K562 (cell line): ENCODE measurements around the gene USP43. TPM values are rescaled to one million over a fixed set of nuclear protein-coding genes. Genes with fewer than 3 reads are reported as not detected.

Source experiments
- ATAC-seq: fragments of 200-7000 bp; cut with Tn5 transposase; 3 replicates; pipeline ENCODE4 v1.9.1; 2020; ENCODE audit warnings: moderate library complexity
- BruUV-seq: library from RNA; stranded (reverse); fragments of 400-500 nt; replicated peaks from 2 replicates; lab custom pipeline; 2021; lab: Mats Ljungman, UMichigan
- CTCF ChIA-PET: fragments of 300-600 bp; formaldehyde crosslinking; extraction: SDS; loops from one replicate; lab custom pipeline; 2021; ENCODE audit warnings: low intra/inter-chr PET ratio; lab: Yijun Ruan, JAX
- POLR2A ChIA-PET: fragments of 300-600, 350-650 bp; sonication (Branson Sonifier 250); formaldehyde crosslinking; extraction: SDS; loops from one replicate; lab custom pipeline; 2021; ENCODE audit warnings: antibody characterized with exemption, inconsistent platforms; lab: Yijun Ruan, JAX
- DNase-seq, 4 experiments: peaks; one replicate each; pipeline versions ENCODE4 v3.0.0 to v3.0.0-alpha.2; 2011 to 2018; ENCODE audit warnings: low spot score in 3 of 4, mixed read lengths in 3 of 4; ENCODE audit errors: extremely low read depth in 1 of 4
- FAIRE-seq: peaks from 2 replicates; lab custom pipeline; 2011; peaks lifted over from hg19 to GRCh38; lab: Jason Lieb, UNC
- H2AFZ ChIP-seq: 2 replicates; pipeline ENCODE4 v1.6.0; 2011; ENCODE audit warnings: low read depth, low read length, control low read depth, inconsistent platforms
- H3K27ac ChIP-seq: fragments of 200-600 bp; 3 replicates; pipeline ENCODE4 v1.8.0; 2011; ENCODE audit warnings: low read depth, mild to moderate bottlenecking, control low read depth, inconsistent platforms, low read length, moderate library complexity, mixed read lengths; ENCODE audit errors: extremely low read depth
- H3K27me3 ChIP-seq, 2 experiments: fragments of 300-600 bp in 1 of 2; 2 replicates in 1 of 2; 3 replicates in 1 of 2; pipeline versions ENCODE4 v1.6.0 to v1.8.0; 2011; ENCODE audit warnings: inconsistent platforms in 2 of 2, low read length in 2 of 2, mild to moderate bottlenecking in 1 of 2, mixed read lengths in 1 of 2, moderate library complexity in 1 of 2; ENCODE audit not compliant: control insufficient read depth in 2 of 2, insufficient read depth in 2 of 2
- H3K36me3 ChIP-seq: fragments of 300-600 bp; 3 replicates; pipeline ENCODE4 v1.8.0; 2011; ENCODE audit warnings: mild to moderate bottlenecking, low read length, inconsistent platforms; ENCODE audit not compliant: control insufficient read depth, insufficient read depth
- H3K4me1 ChIP-seq, 2 experiments: fragments of 200-600 bp in 1 of 2; replicated peaks in 1 of 2; 2 replicates in 1 of 2; 3 replicates in 1 of 2; pipeline versions ENCODE4 v1.5.1 to v1.8.0; 2011; ENCODE audit warnings: inconsistent platforms in 2 of 2, low read length in 2 of 2, mild to moderate bottlenecking in 1 of 2, mixed read lengths in 1 of 2, moderate library complexity in 1 of 2; ENCODE audit not compliant: control insufficient read depth in 2 of 2, insufficient read depth in 2 of 2
- H3K4me2 ChIP-seq: 2 replicates; pipeline ENCODE4 v1.6.1; 2011; ENCODE audit warnings: low read length, control low read depth, inconsistent platforms, mixed read lengths; ENCODE audit not compliant: insufficient read depth
- H3K4me3 ChIP-seq: fragments of 200-600 bp; sonication (generic), shearing (Covaris generic); 2 replicates; pipeline ENCODE4 v1.5.1; 2016; ENCODE audit warnings: control low read depth, inconsistent platforms
- H3K79me2 ChIP-seq: fragments of 200-600 bp; 3 replicates; pipeline ENCODE4 v1.8.0; 2011; ENCODE audit warnings: low read length, inconsistent platforms; ENCODE audit not compliant: control insufficient read depth, insufficient read depth
- H3K9ac ChIP-seq, 2 experiments: 2 replicates each; pipeline versions ENCODE4 v1.6.0 to v1.6.1; 2011; ENCODE audit warnings: low read depth in 2 of 2, low read length in 2 of 2, control low read depth in 1 of 2, inconsistent platforms in 1 of 2, mild to moderate bottlenecking in 1 of 2, mixed read lengths in 1 of 2; ENCODE audit not compliant: insufficient read depth in 1 of 2
- H3K9me1 ChIP-seq: one replicate; pipeline ENCODE4 v1.6.0; 2011; ENCODE audit warnings: inconsistent platforms, mild to moderate bottlenecking, low read length, moderate library complexity; ENCODE audit not compliant: control insufficient read depth, insufficient read depth
- H3K9me3 ChIP-seq: replicated peaks from 2 replicates; pipeline ENCODE4 v1.5.1; 2011; ENCODE audit warnings: low read depth, low read length, inconsistent platforms; ENCODE audit not compliant: control insufficient read depth, insufficient read depth
- H4K20me1 ChIP-seq: replicated peaks from 2 replicates; pipeline ENCODE4 v1.6.1; 2011; ENCODE audit warnings: low read length, inconsistent platforms, mixed read lengths; ENCODE audit not compliant: control insufficient read depth, insufficient read depth
- CUX1 ChIP-seq: fragments of 200-800 bp; sonication (Bioruptor generic); IDR thresholded peaks from 2 replicates; pipeline ENCODE4 v1.6.1; 2016; ENCODE audit warnings: missing genetic modification characterization, missing compliant biosample characterization
- FOS ChIP-seq: IDR thresholded peaks from 3 replicates; pipeline ENCODE4 v1.6.1; 2011; ENCODE audit not compliant: insufficient read length; ENCODE audit errors: extremely low read depth
- NFRKB ChIP-seq: fragments of 450-650 bp; IDR thresholded peaks from 2 replicates; pipeline ENCODE4 v1.6.1; 2016; ENCODE audit warnings: low read depth
- ZNF274 ChIP-seq: IDR thresholded peaks from 2 replicates; pipeline ENCODE4 v1.6.1; 2011; ENCODE audit warnings: low read depth, mild to moderate bottlenecking, low read length, moderate library complexity, borderline replicate concordance
- WGBS: fragments of 100-300 bp; shearing (Covaris generic); methylation state at CpG from one replicate; pipeline ENCODE4 v1.1.6; 2016; ENCODE audit warnings: low coverage, mixed read lengths; ENCODE audit not compliant: insufficient coverage; ENCODE audit errors: missing lambda C conversion rate; 5-methylcytosine and 5-hydroxymethylcytosine counted together
- in situ Hi-C: fragments of 300-500 bp; cut with MboI; formaldehyde crosslinking; loops from 4 replicates; pipeline ENCODE4 v1.15.0; 2018; ENCODE audit warnings: inconsistent platforms, mixed read lengths
- intact Hi-C: fragments of 100-400 bp; cut with micrococcal nuclease; formaldehyde crosslinking; loops from 2 replicates; pipeline ENCODE4 v1.14.2; 2022
- polyA plus RNA-seq, 8 experiments: library from polyadenylated mRNA; depleted of rRNA in 4 of 8; stranded (reverse) in 5 of 8; unstranded in 3 of 8; fragments of >200 nt; fragmentation: Nextera tagmentation in 2 of 8; fragmentation: Illumina TruSeq in 1 of 8; extraction: Ambion mirVana in 2 of 8; extraction: Trizol in 1 of 8; gene quantifications; 2 replicates each; pipeline versions ENCODE4 v1.2.1 to v1.2.3, GENCODE V29; 2011 to 2014; ENCODE audit warnings: inconsistent platforms in 1 of 8, missing spikeins in 1 of 8
- total RNA-seq, 7 experiments: library from RNA; depleted of rRNA in 6 of 7; stranded (reverse); fragments of >200 nt in 6 of 7; fragmentation: Illumina TruSeq in 2 of 7; extraction: Trizol in 2 of 7; gene quantifications; 2 replicates each; pipeline versions ENCODE4 v1.2.1 to v1.2.3, GENCODE V29; 2011 to 2021; ENCODE audit warnings: low replicate concordance in 1 of 7

Gene USP43
- total and polyA plus RNA-seq, 9 of the 15 experiments (the other 6 are each of a cell fraction or from before 2014, with no cell fraction given): 0.01 to 0.18 (median 0.06) TPM; not detected in 1

- TF ChIP-seq CUX1 (CRISPR knock-in tag) (no peak), FOS (no peak)
Observed at GRCh38 chr17:9677411-9677810, 32.1 kb downstream of the USP43 start (continued).

- TF ChIP-seq NFRKB (no peak), ZNF274 (no peak)
- in situ Hi-C loops (no loop called here), intact Hi-C loops (no loop called here)
- DNase-seq (no peak), FAIRE-seq (no peak), ATAC-seq (no peak)
- H3K4me2 ChIP-seq: no peak overlapping the region
- no peaks in the 10 kb centered on the region for H4K20me1 ChIP-seq
- no peak overlapping the region for H3K9ac ChIP-seq
- H3K79me2 ChIP-seq: no peaks in the 10 kb centered on the region
- no TSS peak for BruUV-seq
- no peaks in the 10 kb centered on the region for H3K4me1 ChIP-seq
- 0% methylated on average over 3 of the region's 4 CpGs for WGBS
- no peak overlapping the region for H2AFZ ChIP-seq
- ChIA-PET CTCF (no interaction called here), POLR2A (interaction anchor here (0.9 kb wide), 1 partner anchor 385 kb away, joined by 3 read pairs; no protein-coding TSS in a partner anchor)
- H3K9me3 ChIP-seq: no peaks in the 10 kb centered on the region
- no peaks in the 10 kb centered on the region for H3K9me1 ChIP-seq
- no peak overlapping the region for H3K4me3 ChIP-seq
- H3K27me3 ChIP-seq: no peaks in the 10 kb centered on the region
- no peak overlapping the region for H3K27ac ChIP-seq
- H3K36me3 ChIP-seq: no peaks in the 10 kb centered on the region
Observed at GRCh38 chr17:9677896-9678295, 32.6 kb downstream of the USP43 start.
